HepG2 (cell line): ENCODE data around the gene PSD4. TPM values are rescaled to one million over a fixed set of nuclear protein-coding genes. Genes with fewer than 3 reads are reported as not detected.
A peak's percentile ranks its signal among the peaks of the same experiment; 100 is the strongest.

Experiments used
- ARNT2 ChIP-seq: sonication (generic); formaldehyde crosslinking; IDR thresholded peaks from 2 replicates; pipeline ENCODE4 v1.8.0; 2022; ENCODE audit warnings: mild to moderate bottlenecking, low read depth, missing genetic modification reagents, moderate library complexity
- CHD4 ChIP-seq: fragments of 200-600 bp; sonication (generic); IDR thresholded peaks from 2 replicates; pipeline ENCODE4 v1.7.0; 2017; ENCODE audit warnings: mild to moderate bottlenecking, low read length, borderline replicate concordance
- HIVEP1 ChIP-seq: sonication (generic); formaldehyde crosslinking; IDR thresholded peaks from 2 replicates; pipeline ENCODE4 v1.4.0; 2020; ENCODE audit warnings: mild to moderate bottlenecking, missing genetic modification reagents
- HMG20A ChIP-seq: IDR thresholded peaks from 2 replicates; pipeline ENCODE4 v1.6.1; 2016; ENCODE audit warnings: borderline replicate concordance
- KLF16 ChIP-seq, 2 experiments: sonication (generic) in 1 of 2; formaldehyde crosslinking in 1 of 2; IDR thresholded peaks; 2 replicates each; pipeline versions ENCODE4 v1.6.1 to v1.8.0; 2016 to 2023; ENCODE audit warnings: missing genetic modification reagents in 2 of 2, missing compliant biosample characterization in 1 of 2
- MBNL3 ChIP-seq: fragments of 250-450 bp; sonication (Bioruptor Pico); conservative IDR thresholded peaks from 2 replicates; pipeline ENCODE4 v1.8.0; 2022; ENCODE audit warnings: mild to moderate bottlenecking, inconsistent platforms
- NFAT5 ChIP-seq: sonication (generic); formaldehyde crosslinking; IDR thresholded peaks from 2 replicates; pipeline ENCODE4 v1.4.0; 2020; ENCODE audit warnings: missing genetic modification reagents
- NKX3-1 ChIP-seq: sonication (generic); formaldehyde crosslinking; IDR thresholded peaks from 2 replicates; pipeline ENCODE4 v1.5.0; 2020; ENCODE audit warnings: missing genetic modification reagents
- PCBP1 ChIP-seq: fragments of 200-400 bp; formaldehyde crosslinking; IDR thresholded peaks from 2 replicates; pipeline ENCODE4 v1.6.1; 2017; ENCODE audit warnings: mild to moderate bottlenecking, low read depth, low read length, borderline replicate concordance
- SKI ChIP-seq: fragments of 450-650 bp; IDR thresholded peaks from one replicate; pipeline ENCODE4 v1.6.1; 2018; ENCODE audit warnings: mild to moderate bottlenecking; ENCODE audit not compliant: partially characterized antibody
- SKIL ChIP-seq: sonication (generic); formaldehyde crosslinking; IDR thresholded peaks from 2 replicates; pipeline ENCODE4 v1.8.0; 2022; ENCODE audit warnings: missing genetic modification reagents, mild to moderate bottlenecking, moderate library complexity, borderline replicate concordance
- ZBTB38 ChIP-seq: sonication (generic); formaldehyde crosslinking; IDR thresholded peaks from 2 replicates; pipeline ENCODE4 v1.5.1; 2020; ENCODE audit warnings: mild to moderate bottlenecking, missing genetic modification reagents
- ZNF839 ChIP-seq: sonication (generic); formaldehyde crosslinking; IDR thresholded peaks from 2 replicates; pipeline ENCODE4 v1.4.0; 2020; ENCODE audit warnings: missing genetic modification reagents, mild to moderate bottlenecking, borderline replicate concordance
- polyA plus RNA-seq, 8 experiments: library from polyadenylated mRNA; depleted of rRNA in 3 of 8; stranded (reverse) in 7 of 8; unstranded in 1 of 8; fragments of >200 nt; fragmentation: Illumina TruSeq in 4 of 8; extraction: Trizol in 4 of 8; gene quantifications; 2 replicates each; pipeline versions ENCODE4 v1.2.1 to v1.2.3, GENCODE V29; 2011 to 2016; ENCODE audit warnings: low read depth in 4 of 8, missing spikeins in 1 of 8, mixed read lengths in 1 of 8; ENCODE audit not compliant: insufficient read depth in 1 of 8
- total RNA-seq, 5 experiments: library from RNA; depleted of rRNA; stranded (reverse); fragments of >200 nt; fragmentation: Illumina TruSeq; extraction: Trizol; gene quantifications; 2 replicates each; pipeline ENCODE4 v1.2.3, GENCODE V29; 2016; ENCODE audit warnings: low read depth in 1 of 5
- TF ChIP-seq, protein P1 (sequence below): sonication (generic); formaldehyde crosslinking; IDR thresholded peaks from 2 replicates; pipeline ENCODE4 v1.4.0; 2020; ENCODE audit warnings: missing genetic modification reagents, borderline replicate concordance
- TF ChIP-seq, protein P2 (sequence below): IDR thresholded peaks from 2 replicates; pipeline ENCODE4 v1.6.1; 2016

PSD4 gene
- total and polyA plus RNA-seq, 2 of the 13 experiments (the other 11 are each of a cell fraction or from before 2014, with no cell fraction given), result 5.8 to 9.4 TPM

- no peak for TF ChIP-seq NFAT5 (CRISPR knock-in tag)
- no peak for TF ChIP-seq ARNT2
- TF ChIP-seq ZNF839 (CRISPR knock-in tag), result no peak
- peak; percentile 80 for TF ChIP-seq HMG20A (CRISPR knock-in tag)
- TF ChIP-seq ZBTB38 (CRISPR knock-in tag), result no peak
- 0 out of 2 replicates have a peak, but pooled peaks have one; percentile 19 for TF ChIP-seq CHD4
- no peak for TF ChIP-seq HIVEP1 (CRISPR knock-in tag)
- TF ChIP-seq PCBP1, result no peak
- no peak; the same call in 1 of the 2 replicates for TF ChIP-seq SKIL (CRISPR knock-in tag)
- TF ChIP-seq, protein P1, sequence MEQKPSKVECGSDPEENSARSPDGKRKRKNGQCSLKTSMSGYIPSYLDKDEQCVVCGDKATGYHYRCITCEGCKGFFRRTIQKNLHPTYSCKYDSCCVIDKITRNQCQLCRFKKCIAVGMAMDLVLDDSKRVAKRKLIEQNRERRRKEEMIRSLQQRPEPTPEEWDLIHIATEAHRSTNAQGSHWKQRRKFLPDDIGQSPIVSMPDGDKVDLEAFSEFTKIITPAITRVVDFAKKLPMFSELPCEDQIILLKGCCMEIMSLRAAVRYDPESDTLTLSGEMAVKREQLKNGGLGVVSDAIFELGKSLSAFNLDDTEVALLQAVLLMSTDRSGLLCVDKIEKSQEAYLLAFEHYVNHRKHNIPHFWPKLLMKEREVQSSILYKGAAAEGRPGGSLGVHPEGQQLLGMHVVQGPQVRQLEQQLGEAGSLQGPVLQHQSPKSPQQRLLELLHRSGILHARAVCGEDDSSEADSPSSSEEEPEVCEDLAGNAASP, result no peak
- TF ChIP-seq KLF16 (CRISPR knock-in tag; IDR thresholded peaks at IDR 0.05), result peak in 1 of 2 experiments; percentile 54; a peak in 1 of 4 replicates
- TF ChIP-seq SKI, result no peak
- TF ChIP-seq, protein P2, sequence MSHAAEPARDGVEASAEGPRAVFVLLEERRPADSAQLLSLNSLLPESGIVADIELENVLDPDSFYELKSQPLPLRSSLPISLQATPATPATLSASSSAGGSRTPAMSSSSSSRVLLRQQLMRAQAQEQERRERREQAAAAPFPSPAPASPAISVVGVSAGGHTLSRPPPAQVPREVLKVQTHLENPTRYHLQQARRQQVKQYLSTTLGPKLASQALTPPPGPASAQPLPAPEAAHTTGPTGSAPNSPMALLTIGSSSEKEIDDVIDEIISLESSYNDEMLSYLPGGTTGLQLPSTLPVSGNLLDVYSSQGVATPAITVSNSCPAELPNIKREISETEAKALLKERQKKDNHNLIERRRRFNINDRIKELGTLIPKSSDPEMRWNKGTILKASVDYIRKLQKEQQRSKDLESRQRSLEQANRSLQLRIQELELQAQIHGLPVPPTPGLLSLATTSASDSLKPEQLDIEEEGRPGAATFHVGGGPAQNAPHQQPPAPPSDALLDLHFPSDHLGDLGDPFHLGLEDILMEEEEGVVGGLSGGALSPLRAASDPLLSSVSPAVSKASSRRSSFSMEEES (CRISPR knock-in tag), result peak; percentile 48; the same call in 1 of the 2 replicates
- peak; percentile 51; the same call in 1 of the 2 replicates for TF ChIP-seq NKX3-1 (CRISPR knock-in tag)
- no peak for TF ChIP-seq MBNL3 (CRISPR knock-in tag)
These were observed 48.6 kb upstream of the PSD4 start (continued) for GRCh38 chr2:113124984-113125855.
